EL (cell line): ENCODE results near the gene GPR3.
A peak's percentile ranks its signal among the peaks of the same experiment; 100 is the strongest.
"Not testable (repeated sequence)": the region's sequence is repeated elsewhere in the genome, so short reads cannot be mapped to it uniquely, and the experiment has no call there.

ENCODE experiments used
- DNase-seq: peaks from one replicate; pipeline ENCODE4 v3.0.0-alpha.2; 2016

GPR3 gene

GRCh38 chr1:27431601-27431940, 39.1 kb downstream of the GPR3 start:
- DNase-seq, result no peak

DNA sequence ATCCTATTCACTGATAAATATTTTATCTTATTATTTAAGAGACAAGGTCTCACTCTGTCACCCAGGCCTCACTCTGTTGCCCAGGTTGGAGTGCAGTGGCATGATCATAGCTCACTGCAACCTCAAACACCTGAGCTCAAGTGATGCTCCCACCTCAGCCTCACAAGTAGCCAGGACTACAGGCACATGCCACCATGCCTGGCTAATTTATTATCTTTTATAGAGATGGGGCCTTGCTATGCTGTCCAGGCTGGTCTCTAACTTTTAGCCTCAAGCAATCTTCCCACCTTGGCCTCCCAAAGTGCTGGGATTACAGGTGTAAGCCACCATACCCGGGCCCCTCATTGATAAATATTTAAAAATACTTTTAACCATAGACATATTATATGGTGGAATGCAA, 40.3 kb downstream of the GPR3 start:
- DNase-seq, result not testable (repeated sequence)

- DNase-seq, result no peak
Observed at GRCh38 chr1:27433706-27434105, 41.3 kb downstream of the GPR3 start.

GRCh38 chr1:27435566-27436203, 43.3 kb downstream of the GPR3 start:
- no peak for DNase-seq

DNA sequence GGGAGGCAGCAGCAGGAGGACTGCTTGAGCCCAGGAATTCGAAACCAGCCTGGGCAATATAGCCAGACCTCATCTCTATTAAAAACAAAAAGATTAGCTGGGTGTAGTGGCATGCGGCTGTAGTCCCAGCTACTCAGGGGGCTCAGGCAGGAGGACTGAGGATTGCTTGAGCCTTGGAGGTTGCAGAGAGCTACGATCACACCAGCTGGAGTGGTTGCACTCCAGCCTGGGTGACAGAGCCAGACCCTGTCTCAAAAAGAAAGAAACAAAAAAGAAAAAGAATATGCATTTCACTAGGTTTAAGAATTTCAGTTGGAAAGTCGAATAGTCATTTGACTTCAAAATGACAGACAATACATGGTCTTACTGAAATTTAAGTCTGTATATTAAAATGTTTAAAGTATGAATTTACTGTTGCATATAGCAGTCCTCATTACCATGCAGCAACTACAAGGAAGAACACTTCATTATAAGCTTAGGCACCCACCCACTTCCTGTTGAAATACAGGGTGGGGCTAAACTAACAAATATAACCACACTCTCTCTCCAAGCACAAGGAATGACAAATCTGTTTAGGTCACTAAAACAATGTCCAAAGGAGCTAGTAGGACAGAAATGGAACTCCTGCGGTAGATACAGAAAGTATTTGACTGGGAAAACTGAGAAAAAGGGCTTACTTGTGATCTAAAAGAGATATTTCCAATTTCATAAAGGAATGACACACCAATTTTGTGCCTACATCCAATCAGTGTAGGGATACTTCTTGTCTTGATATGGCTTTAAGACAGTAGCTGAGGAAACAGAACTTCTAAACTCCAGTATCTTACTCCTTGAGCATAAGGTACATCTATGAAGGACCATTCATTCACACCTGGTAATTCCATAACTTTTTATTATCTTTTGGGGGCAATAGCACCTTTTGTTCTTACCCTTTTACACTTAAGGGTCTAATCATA, 44.1 kb downstream of the GPR3 start:
- peak; percentile 70 for DNase-seq

DNA sequence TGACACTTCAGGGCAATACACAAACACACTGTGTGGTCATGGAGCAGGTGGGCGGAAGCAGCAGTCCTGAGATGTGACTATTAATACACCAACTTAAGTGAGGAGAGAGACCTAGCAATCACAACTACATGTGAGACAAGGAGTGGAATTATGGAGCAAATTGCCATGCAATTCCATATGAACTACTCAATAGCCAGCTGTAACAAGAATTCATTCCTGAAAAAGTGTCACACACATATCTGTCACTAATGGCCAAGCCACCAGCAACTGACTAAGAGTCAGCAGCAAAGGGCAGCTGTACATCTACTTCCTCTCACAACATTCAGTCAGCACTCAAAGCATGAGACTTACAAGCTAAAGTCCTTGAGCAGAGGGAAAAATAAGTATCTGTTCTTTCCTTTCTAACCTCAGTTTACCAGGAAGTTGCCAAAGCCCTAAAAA, 46.2 kb downstream of the GPR3 start:
- no peak for DNase-seq

- no peak for DNase-seq
Observed at GRCh38 chr1:27439150-27439549, 46.7 kb downstream of the GPR3 start.

GRCh38 chr1:27444632-27445031, 52.2 kb downstream of the GPR3 start:
- DNase-seq, result no peak
